AG04449 (cell line): ENCODE results near the gene CRYAA.
"Not testable (repeated sequence)": the region's sequence is repeated elsewhere in the genome, so short reads cannot be mapped to it uniquely, and the experiment has no call there.

Experiments used
- CTCF ChIA-PET: fragments of 350-600 bp; formaldehyde crosslinking; extraction: SDS; loops from one replicate; lab custom pipeline; 2021; ENCODE audit warnings: antibody characterized with exemption; lab: Yijun Ruan, JAX
- POLR2A ChIA-PET: fragments of 400-600, 350-600 bp; formaldehyde crosslinking; extraction: SDS; loops from one replicate; lab custom pipeline; 2020; ENCODE audit warnings: antibody characterized with exemption, inconsistent platforms; lab: Yijun Ruan, JAX
- DNase-seq: peaks from one replicate; pipeline ENCODE4 v3.0.0-alpha.2; 2010; ENCODE audit warnings: low read depth, low spot score
- H3K4me3 ChIP-seq: 2 replicates; pipeline ENCODE4 v1.5.1; 2011; ENCODE audit warnings: low read depth, mild to moderate bottlenecking, control low read depth, low read length

Gene CRYAA

DNA sequence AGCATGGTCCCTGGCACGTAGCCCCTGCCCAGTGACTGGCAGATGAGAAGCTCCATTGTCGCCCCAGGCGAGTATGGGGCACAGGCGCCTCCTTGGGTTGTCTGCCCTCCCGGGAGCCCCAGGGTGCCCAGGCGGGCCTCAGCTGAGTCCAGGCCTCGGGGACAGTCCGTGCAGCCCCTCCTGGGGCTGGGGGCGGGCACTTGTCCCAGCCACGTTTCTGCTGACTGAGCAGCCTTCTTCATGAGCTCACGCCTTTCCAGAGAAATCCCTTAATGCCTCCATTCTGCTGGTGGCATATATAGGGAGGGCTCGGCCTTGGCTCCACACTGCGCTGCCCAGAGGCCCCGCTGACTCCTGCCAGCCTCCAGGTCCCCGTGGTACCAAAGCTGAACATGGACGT lies at the start of gene CRYAA:
Gene CRYAA, plus strand, starts transcription at position 301 of the 400 bp plus-strand sequence. Its CDS starts 92 bp downstream, at position 393.
- DNase-seq, H3K4me3 ChIP-seq, CTCF ChIA-PET, POLR2A ChIA-PET: not testable (repeated sequence)

DNA sequence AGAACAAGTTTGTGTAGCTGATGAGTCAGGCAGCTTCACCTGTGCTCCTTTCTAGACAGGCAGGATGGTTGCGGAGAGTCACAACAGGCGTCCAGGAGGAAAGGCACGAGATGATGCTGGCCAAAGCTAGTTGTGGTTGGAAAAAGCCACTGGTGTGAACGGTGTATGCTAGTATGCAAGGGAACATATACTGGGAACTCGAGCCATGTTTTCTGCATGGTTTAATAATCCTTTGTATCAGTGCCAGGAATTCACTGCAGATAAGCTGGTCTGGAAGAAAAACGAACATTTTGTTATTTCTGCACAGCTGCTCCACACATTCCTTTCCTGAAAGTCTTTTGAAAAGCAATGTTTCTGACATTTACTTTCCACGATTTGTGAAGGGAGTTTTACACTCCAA lies 38.7 kb upstream of the CRYAA start:
- DNase-seq, CTCF ChIA-PET, POLR2A ChIA-PET, H3K4me3 ChIP-seq: not testable (repeated sequence)

- H3K4me3 ChIP-seq, DNase-seq, POLR2A ChIA-PET: not testable (repeated sequence)
These were observed 34.3 kb upstream of the CRYAA start for GRCh38 chr21:43134520-43134919.

DNA sequence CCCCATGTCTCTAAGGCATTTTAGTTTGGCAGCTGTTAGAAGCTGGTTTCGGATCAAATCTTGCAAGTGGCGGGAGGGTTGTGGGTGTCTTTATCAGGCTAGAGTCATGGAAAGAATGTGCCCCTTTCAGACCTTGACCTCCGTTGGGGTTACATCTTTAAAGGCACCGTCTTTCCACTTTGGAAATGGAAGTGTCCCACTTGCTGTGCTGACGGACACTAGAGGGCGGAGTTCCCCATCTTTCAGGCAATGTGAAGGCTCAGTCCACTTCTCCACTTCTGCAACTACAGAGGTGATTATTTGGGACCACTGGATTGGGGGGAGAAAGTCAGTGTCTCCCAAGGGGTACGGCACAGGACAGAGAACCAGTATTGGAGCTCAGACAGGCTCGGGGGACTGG lies 29.9 kb upstream of the CRYAA start:
- H3K4me3 ChIP-seq, CTCF ChIA-PET, DNase-seq, POLR2A ChIA-PET: not testable (repeated sequence)

More at GRCh38 chr21:43134520-43134919, 34.3 kb upstream of the CRYAA start:
- CTCF ChIA-PET: not testable (repeated sequence)

DNA sequence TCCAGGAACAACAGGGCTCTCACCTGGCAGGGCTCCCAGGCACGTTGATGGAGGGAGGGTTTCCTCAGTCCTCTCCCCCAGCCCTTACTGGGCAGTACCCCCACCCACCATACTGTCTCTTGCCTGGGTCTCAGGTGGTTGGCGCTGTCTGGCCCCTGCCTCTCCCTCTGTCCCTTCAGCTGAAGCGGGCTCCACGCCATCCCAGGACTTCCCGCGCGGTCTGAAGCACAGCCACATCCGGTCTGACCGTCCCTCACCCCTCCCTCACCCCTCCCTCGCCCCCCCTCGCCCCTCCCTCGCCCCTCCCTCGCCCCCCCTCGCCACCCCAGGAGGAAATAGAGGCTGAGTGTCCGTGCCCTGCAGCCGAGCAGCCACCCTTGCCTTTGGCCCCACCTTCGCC lies 27.4 kb upstream of the CRYAA start:
- DNase-seq, POLR2A ChIA-PET, H3K4me3 ChIP-seq, CTCF ChIA-PET: not testable (repeated sequence)

DNA sequence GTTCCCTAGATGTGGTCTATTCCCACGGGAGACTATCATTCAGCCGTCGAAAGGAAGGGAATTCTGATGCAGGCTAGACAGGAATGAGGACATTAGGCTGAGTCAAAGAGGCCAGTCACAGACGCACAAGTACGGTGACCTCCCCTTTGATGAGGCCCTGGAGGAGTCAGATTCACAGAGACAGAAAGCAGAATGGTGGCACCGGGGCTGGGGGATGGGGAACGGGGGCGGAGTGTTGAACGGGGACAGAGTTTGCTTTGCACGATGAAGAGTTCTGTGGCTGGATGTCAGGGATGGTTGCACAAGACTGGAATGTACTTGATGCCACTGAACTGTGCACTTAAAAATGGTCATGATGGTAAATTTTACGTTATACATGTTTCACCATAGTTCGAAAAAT lies 22.2 kb upstream of the CRYAA start:
- POLR2A ChIA-PET, H3K4me3 ChIP-seq, DNase-seq, CTCF ChIA-PET: not testable (repeated sequence)

GRCh38 chr21:43147999-43148398 lies 20.8 kb upstream of the CRYAA start:
- POLR2A ChIA-PET, DNase-seq, H3K4me3 ChIP-seq, CTCF ChIA-PET: not testable (repeated sequence)

GRCh38 chr21:43149344-43149743 lies 19.5 kb upstream of the CRYAA start:
- POLR2A ChIA-PET, DNase-seq, H3K4me3 ChIP-seq, CTCF ChIA-PET: not testable (repeated sequence)

- CTCF ChIA-PET, POLR2A ChIA-PET, DNase-seq, H3K4me3 ChIP-seq: not testable (repeated sequence)
These were observed 15.2 kb upstream of the CRYAA start for GRCh38 chr21:43153601-43154000.

DNA sequence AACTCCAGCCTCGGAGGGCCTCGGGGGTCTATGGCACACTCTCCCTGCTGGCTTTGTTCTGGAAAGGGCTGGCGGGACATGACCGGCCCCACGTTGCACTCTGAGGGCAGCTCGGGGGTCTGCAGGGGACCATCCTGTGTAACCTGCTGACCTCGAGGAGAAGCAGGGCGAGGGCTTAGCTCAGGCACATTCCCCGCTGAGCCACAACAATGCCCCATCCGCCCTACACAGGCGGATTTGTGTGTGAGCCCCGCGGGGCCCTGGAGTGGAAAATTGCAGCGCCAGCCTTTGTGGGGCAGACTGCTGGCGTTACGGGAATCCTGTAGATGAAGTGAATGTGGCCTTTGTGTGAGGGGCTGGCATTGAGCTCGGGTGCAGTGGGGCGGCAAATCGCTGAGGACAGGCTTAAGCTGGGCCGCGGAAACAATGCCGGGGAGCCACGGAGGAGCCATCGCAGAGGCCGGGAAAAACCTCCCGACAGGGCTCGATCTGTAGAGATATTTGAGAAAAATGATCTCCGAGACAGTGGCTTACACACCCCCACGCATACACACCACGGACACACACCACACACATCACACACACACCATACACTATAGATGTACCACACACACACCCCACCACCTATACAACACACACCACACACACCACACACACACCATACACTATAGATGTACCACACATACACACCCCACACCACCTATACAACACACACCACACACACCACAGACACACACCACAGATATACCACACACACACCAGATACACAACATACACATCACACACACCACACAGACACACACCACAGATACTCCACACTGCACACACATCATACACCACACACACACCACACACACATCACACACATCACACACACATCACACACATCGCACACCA lies 9.3 kb upstream of the CRYAA start:
- H3K4me3 ChIP-seq, DNase-seq, POLR2A ChIA-PET, CTCF ChIA-PET: not testable (repeated sequence)

DNA sequence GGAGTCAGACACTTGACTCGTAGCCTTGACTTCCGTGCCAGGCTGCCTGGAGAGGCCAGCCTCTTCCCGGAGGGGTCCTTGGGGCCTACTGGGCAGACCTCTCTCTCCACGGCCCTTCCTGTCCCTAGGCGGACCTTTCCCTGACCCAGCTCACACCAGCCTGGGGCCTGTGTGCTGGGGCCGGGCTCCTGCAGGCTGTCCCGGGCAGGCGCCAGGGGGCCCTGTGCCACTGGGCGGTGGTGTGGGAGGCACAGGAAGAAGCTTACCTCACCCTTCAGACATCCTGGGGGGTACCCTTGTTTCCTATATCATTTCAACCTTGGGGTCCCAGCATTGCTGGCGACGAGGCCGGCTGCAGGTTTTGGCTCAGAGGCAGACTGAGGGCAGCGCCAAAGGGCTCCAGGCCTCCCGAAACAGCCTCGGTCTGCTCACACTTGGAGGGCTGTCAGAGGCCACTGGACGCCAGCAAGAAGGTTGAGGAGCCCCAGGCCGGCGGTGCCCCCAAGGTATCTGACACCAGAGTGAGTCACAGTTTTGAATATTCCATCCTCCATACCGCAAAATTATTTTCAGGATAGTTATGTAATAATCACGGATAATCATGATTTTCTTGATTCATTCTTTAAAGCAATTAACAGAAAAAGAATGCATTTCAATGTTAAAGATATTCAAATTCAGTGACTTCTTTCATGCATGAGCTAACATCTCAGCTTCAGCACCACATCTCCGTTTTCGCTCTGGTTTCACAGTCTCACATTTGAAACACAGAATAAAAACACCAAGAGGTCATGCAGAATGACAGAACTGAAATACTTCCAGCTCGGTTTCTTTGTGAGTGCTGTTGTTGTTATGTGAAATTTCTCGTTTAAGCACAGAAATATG lies 6.7 kb upstream of the CRYAA start:
- CTCF ChIA-PET, DNase-seq, POLR2A ChIA-PET, H3K4me3 ChIP-seq: not testable (repeated sequence)

- CTCF ChIA-PET, H3K4me3 ChIP-seq, DNase-seq, POLR2A ChIA-PET: not testable (repeated sequence)
These were observed 6.1 kb upstream of the CRYAA start for GRCh38 chr21:43162708-43163205.

- DNase-seq, H3K4me3 ChIP-seq, CTCF ChIA-PET, POLR2A ChIA-PET: not testable (repeated sequence)
These were observed 4.0 kb upstream of the CRYAA start for GRCh38 chr21:43164823-43165222.

GRCh38 chr21:43165734-43166133 lies 3.1 kb upstream of the CRYAA start:
- CTCF ChIA-PET, POLR2A ChIA-PET, DNase-seq, H3K4me3 ChIP-seq: not testable (repeated sequence)

- POLR2A ChIA-PET, DNase-seq, H3K4me3 ChIP-seq, CTCF ChIA-PET: not testable (repeated sequence)
These were observed 550 bp downstream of the CRYAA start for GRCh38 chr21:43169230-43169886.

DNA sequence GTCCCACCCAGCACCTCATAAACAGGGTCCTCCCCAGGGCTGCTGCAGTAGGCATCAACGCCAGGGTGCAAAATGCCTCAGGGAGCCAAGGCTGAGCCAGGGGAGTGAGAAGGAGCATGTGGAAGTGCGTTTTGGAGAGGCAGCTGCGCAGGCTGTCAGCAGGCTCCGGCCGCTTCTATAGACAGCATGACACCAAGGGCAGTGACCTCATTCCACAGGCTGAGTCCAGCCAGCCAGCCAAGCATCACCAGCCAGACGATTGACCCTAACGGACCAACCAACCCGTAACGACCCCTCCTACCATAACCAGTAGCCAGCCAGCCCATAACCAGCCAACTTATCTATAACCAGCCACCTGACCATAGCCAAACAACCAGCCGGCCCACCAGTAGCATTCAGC lies 1.1 kb downstream of the CRYAA start:
- CTCF ChIA-PET, H3K4me3 ChIP-seq, POLR2A ChIA-PET, DNase-seq: not testable (repeated sequence)
